Measurements from ENCODE around the gene EXOC4.

EXOC4 gene

GRCh38 chr7:133543657-133544056, 290.8 kb downstream of the EXOC4 start:
- no peak for DNase-seq

GRCh38 chr7:133545618-133546017, 292.7 kb downstream of the EXOC4 start:
- no peak for DNase-seq

DNA sequence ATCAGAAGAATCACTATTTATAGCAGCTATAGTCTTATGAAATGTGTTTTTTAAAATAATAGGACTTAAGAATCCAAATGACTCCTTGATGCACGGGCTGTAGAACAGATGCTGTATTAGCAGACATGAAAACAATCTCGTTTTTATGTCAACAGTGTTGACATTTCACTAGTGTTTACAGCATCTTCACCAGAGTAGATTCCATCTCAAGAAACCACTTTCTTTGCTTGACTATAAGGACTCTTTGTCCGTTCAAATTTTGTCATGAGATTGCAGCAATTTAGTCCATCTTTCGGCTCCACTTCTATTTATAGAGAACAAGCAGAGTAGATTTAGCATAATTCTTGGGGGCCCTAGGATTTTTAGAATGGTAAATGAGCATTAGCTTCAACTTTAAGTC, 295.1 kb downstream of the EXOC4 start:
- DNase-seq: no peak

DNA sequence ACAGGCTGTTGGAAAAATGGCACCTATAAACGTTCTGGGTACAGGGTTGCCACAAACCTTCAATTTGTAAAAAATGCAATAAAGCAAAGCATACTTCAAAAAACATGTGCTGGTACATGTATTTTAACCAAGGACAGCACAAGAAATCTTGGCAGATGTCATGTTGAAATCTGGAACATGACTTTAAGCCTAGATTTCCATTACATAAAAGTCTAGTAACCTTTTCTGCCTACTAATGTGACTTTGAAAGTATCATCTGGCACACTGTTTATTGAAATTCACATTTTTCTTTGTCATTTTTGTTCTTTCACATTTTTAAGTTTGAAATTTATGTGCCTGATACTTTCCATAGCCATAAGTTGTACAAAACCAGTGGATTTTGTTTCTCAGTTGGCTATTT, 296.8 kb downstream of the EXOC4 start:
- no peak for DNase-seq

- no peak for DNase-seq
These were observed 297.3 kb downstream of the EXOC4 start for GRCh38 chr7:133550145-133550544.

DNA sequence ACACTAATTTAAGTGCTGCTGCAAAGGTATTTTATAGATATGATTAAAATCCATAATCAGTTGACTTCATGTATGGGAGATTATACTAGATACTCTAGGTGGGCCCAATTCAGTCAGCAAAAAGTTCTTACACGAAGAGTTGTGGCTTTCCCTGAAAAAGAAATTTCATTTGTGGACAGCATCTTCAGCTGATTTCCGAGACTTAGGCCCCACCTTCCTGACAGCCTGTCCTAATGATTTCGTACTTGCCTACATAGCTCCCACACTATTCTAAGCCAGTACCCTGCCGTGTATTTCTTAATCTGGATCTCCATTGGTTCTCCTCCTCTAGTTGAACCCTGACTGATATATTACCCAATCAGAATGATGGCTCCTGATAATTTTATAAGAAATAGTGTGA, 297.9 kb downstream of the EXOC4 start:
- DNase-seq: no peak

DNA sequence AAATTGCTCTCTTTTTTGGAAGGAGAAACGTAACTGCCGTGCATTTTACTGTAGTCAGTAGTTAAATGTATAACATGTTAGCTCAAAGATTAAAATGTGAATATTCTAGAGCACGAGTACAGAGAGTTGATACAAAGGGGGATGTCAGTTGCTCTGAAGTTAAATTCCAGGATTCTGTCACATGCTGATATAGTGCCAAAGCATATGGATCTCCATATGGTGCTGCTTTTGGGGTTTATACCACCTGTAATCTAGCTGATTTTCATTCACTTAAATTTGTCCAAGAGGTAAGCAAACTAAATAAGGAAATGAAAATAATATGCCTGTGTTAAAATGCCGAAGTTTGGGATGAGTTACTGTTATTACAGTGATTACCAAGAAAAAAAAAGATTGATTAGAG, 298.6 kb downstream of the EXOC4 start:
- DNase-seq: no peak

GRCh38 chr7:133552079-133552478, 299.2 kb downstream of the EXOC4 start:
- DNase-seq: no peak

DNA sequence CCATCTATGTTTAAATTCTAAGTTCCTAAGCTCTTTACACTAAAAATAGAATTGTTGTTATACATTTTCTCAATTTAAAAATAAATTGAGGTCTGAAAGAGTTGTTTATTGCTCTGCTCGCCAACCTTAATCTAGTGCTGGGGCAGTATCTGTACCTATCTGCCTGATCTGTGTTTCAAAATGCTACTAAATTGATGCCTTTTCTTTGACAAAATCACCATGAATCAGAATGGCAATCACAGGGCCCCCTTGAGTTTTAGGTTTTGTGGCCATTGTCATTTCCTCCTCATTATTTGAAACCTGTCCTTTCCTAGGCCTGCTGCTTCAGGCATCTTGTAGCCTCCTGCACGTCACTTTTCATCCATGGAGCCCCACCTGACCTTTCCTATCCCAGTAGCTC, 301.5 kb downstream of the EXOC4 start:
- DNase-seq: no peak

GRCh38 chr7:133556048-133556447, 303.2 kb downstream of the EXOC4 start:
- no peak for DNase-seq

DNA sequence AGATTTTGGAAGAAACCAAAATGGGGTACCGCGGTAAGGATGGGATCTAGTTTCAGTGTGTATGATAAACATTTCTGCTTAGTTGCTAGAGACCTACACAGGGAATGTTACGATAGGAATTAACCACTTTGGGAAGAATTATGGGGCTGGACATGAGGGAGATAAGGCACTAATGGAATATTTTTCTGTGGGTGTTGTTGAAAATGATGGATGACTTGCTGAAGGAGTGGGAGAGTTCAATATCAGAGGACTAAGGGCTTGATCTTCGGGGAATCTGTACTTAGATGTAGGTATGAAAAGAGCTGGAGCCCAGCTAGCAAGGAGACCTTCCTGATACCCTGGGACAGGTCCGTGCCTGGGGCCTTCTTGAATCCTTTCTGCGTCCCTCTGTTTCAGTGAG, 303.7 kb downstream of the EXOC4 start:
- no peak for DNase-seq

GRCh38 chr7:133560900-133561299, 308.0 kb downstream of the EXOC4 start:
- DNase-seq: no peak

- no peak for DNase-seq
These were observed 308.5 kb downstream of the EXOC4 start for GRCh38 chr7:133561396-133561795.

DNA sequence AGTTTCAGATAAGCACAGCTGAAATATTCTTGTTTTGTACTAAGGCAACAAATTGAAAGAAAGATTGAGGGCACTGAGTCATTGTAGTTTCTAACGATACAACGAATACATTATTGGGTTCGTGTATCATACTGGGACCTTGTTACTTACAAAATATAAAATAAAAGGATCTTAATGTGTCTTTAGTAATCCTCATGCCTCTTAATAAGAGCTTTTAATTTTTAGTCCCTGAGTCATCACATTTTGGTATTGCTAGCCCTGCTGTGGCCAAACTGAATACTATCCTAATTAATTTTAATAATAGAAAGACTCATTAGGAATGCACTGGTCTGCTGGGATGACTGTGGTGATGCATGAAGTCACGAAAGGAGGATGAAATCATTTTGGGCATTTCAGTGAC, 309.7 kb downstream of the EXOC4 start:
- no peak for DNase-seq

GRCh38 chr7:133563251-133563650, 310.4 kb downstream of the EXOC4 start:
- peak in 1 of 2 donors; percentile 55 for DNase-seq

GRCh38 chr7:133564484-133564883, 311.6 kb downstream of the EXOC4 start:
- no peak for DNase-seq

DNA sequence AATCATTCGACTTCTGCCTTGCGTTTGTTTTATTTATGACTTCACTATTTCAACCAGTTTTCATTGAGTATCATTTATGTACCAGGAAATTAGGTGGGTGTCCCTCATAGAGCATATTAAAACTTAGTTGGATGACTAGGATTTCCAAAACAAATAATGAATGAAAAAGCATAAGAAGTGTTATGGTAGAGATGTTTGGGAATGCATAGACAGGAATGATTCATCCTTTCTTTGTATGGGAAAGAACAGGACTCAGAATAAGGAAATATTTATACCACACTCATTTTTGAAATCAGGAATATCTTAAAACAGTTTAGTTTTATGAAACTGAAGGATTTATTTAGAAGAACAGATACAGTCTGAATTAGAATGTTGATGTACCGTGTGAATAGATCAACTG, 315.7 kb downstream of the EXOC4 start:
- DNase-seq: no peak

DNA sequence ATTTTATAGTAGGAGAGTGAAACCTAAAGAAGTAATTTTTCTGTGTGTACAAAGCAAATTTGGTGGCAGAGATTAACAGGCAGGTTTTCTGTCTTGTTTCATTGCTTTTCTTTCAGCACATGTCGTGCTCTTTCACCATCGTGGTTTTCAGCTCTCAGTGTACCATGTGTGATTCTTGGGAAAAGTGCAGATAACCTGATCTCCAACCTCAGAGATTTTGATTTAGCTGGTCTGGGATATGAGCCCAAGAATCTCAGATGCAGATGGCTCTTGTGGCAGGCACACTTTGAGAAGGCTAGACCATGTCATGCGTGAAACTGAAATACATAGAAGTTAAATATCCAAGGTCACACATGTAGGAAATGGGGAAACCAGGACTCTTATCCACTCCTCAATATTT, 317.4 kb downstream of the EXOC4 start:
- DNase-seq: no peak

DNA sequence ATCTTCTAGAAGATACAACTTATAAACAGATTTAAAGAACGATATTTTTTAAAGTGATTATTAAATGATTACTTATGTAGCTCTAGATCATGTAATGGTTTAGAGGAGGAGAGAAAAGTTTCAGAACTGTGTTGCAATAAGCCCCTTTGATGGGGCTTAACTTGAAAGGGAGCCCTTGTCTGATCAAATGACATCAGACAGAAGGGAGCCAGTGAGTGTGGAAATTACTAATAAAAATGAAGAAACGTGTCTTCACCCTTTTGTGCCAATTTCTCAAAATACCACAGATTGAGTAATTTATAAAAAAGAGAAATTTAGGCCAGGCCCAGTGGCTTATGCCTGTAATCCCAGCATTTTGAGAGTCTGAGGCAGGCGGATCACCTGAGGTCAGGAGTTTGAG, 318.2 kb downstream of the EXOC4 start:
- no peak for DNase-seq

- no peak for DNase-seq
These were observed 319.2 kb downstream of the EXOC4 start for GRCh38 chr7:133572087-133572486.

GRCh38 chr7:133572843-133573242, 320.0 kb downstream of the EXOC4 start:
- DNase-seq: no peak

GRCh38 chr7:133573554-133574265, 320.8 kb downstream of the EXOC4 start:
- DNase-seq: no peak

DNA sequence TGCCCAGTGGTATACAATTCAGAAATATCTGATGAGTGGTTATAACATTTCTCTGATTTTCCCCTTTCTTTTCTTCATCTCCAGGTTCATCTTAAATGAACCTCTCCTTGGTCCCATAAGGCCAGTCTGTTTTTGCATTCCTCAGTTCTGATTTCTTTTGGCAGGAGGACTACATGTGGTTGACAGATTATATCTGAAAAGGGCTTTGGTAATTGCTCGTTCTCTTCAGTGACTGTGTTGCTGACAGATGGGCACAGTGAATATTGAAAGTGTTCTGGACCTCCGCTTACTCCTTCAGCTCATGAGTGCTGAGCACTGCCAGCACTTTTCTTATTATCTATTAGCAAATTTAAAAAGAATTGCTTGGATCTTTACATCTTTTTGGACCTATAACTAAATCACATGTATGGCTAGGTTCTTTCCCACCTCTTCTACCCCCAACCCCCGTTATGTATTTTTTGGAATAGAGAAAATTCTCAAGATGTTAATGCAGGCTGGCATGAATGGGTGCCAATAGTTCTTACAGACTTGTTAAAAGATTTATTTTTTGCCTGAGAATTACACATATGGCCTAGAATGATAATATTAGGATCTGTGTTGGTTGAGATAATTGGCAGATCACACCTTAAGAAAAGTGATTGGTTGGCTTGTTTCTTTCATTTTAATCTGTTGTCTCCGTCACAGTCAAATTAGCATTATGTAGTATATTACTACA, 323.0 kb downstream of the EXOC4 start:
- no peak for DNase-seq

- DNase-seq: no peak
These were observed 323.8 kb downstream of the EXOC4 start for GRCh38 chr7:133576612-133577168.
